Measurements from ENCODE around the gene ZNF200.

The ZNF200 gene

GRCh38 chr16:3243882-3244281 is 8.9 kb upstream of the ZNF200 start (continued):
- no peak for TF ChIP-seq CSRNP3 (CRISPR knock-in tag; IDR thresholded peaks at IDR 0.05)

GRCh38 chr16:3242709-3243108 is 7.8 kb upstream of the ZNF200 start:
- no peak for ATAC-seq

GRCh38 chr16:3241761-3242160 is 6.8 kb upstream of the ZNF200 start:
- ATAC-seq, result no peak
- TF ChIP-seq TOX (CRISPR knock-in tag; IDR thresholded peaks at IDR 0.05; ENCODE audit: borderline replicate concordance) (no peak), ESRRG (CRISPR knock-in tag; IDR thresholded peaks at IDR 0.05) (no peak), TCF4 (CRISPR knock-in tag; IDR thresholded peaks at IDR 0.05; ENCODE audit: borderline replicate concordance) (no peak), GLIS3 (CRISPR knock-in tag; IDR thresholded peaks at IDR 0.05) (no peak)

More at GRCh38 chr16:3242709-3243108, 7.8 kb upstream of the ZNF200 start:
- TF ChIP-seq ESRRG (CRISPR knock-in tag; IDR thresholded peaks at IDR 0.05) (no peak), TCF4 (CRISPR knock-in tag; IDR thresholded peaks at IDR 0.05; ENCODE audit: borderline replicate concordance) (no peak), TOX (CRISPR knock-in tag; IDR thresholded peaks at IDR 0.05; ENCODE audit: borderline replicate concordance) (no peak), ZFP3 (CRISPR knock-in tag; IDR thresholded peaks at IDR 0.05) (no peak), POU6F1 (CRISPR knock-in tag; IDR thresholded peaks at IDR 0.05; ENCODE audit: borderline replicate concordance, low read depth) (no peak), ARNTL (CRISPR knock-in tag; IDR thresholded peaks at IDR 0.05; ENCODE audit: borderline replicate concordance, low read depth) (no peak), ZNF8 (CRISPR knock-in tag; IDR thresholded peaks at IDR 0.05) (no peak), OSR1 (CRISPR knock-in tag; IDR thresholded peaks at IDR 0.05) (no peak), ZNF70 (CRISPR knock-in tag; IDR thresholded peaks at IDR 0.05) (no peak), SNAI2 (CRISPR knock-in tag; IDR thresholded peaks at IDR 0.05) (no peak), BACH2 (CRISPR knock-in tag; IDR thresholded peaks at IDR 0.05; ENCODE audit: borderline replicate concordance) (no peak), PPARA (CRISPR knock-in tag; IDR thresholded peaks at IDR 0.05; ENCODE audit: borderline replicate concordance) (no peak), TSHZ2 (CRISPR knock-in tag; IDR thresholded peaks at IDR 0.05) (no peak), GLIS3 (CRISPR knock-in tag; IDR thresholded peaks at IDR 0.05) (no peak)

GRCh38 chr16:3235856-3236669 is 1.1 kb upstream of the ZNF200 start:
- no peak for ATAC-seq
- TF ChIP-seq ISL1 (CRISPR knock-in tag; IDR thresholded peaks at IDR 0.05) (no peak), POU6F1 (CRISPR knock-in tag; IDR thresholded peaks at IDR 0.05; ENCODE audit: borderline replicate concordance, low read depth) (no peak), ZFP30 (CRISPR knock-in tag; IDR thresholded peaks at IDR 0.05) (no peak), BACH2 (CRISPR knock-in tag; IDR thresholded peaks at IDR 0.05; ENCODE audit: borderline replicate concordance) (no peak), CREB5 (CRISPR knock-in tag; IDR thresholded peaks at IDR 0.05; ENCODE audit: low read depth) (no peak), PPARA (CRISPR knock-in tag; IDR thresholded peaks at IDR 0.05; ENCODE audit: borderline replicate concordance) (no peak), ZFP3 (CRISPR knock-in tag; IDR thresholded peaks at IDR 0.05) (no peak), RARB (CRISPR knock-in tag; IDR thresholded peaks at IDR 0.05) (no peak), ARNTL (CRISPR knock-in tag; IDR thresholded peaks at IDR 0.05; ENCODE audit: borderline replicate concordance, low read depth) (no peak), GLIS3 (CRISPR knock-in tag; IDR thresholded peaks at IDR 0.05) (no peak), ZNF8 (CRISPR knock-in tag; IDR thresholded peaks at IDR 0.05) (no peak), TSHZ2 (CRISPR knock-in tag; IDR thresholded peaks at IDR 0.05) (no peak), TOX (CRISPR knock-in tag; IDR thresholded peaks at IDR 0.05; ENCODE audit: borderline replicate concordance) (no peak), CSRNP3 (CRISPR knock-in tag; IDR thresholded peaks at IDR 0.05) (no peak), ESRRG (CRISPR knock-in tag; IDR thresholded peaks at IDR 0.05) (no peak), CSDC2 (CRISPR knock-in tag; IDR thresholded peaks at IDR 0.05) (no peak)

Data from SK-N-SH treated with all-trans-retinoic acid at 6 μM for 48 hours (cell line).